GM18498 (cell line): ENCODE measurements around the gene DOCK7.
"Not testable (repeated sequence)": the region's sequence is repeated elsewhere in the genome, so short reads cannot be mapped to it uniquely, and the experiment has no call there.

Experiments
- ATAC-seq: cut with Tn5 transposase; IDR thresholded peaks from one replicate; pipeline ENCODE4 v1.9.1; 2021; ENCODE audit warnings: mild to moderate bottlenecking, moderate library complexity; ENCODE audit not compliant: unreplicated experiment

Gene DOCK7

DNA sequence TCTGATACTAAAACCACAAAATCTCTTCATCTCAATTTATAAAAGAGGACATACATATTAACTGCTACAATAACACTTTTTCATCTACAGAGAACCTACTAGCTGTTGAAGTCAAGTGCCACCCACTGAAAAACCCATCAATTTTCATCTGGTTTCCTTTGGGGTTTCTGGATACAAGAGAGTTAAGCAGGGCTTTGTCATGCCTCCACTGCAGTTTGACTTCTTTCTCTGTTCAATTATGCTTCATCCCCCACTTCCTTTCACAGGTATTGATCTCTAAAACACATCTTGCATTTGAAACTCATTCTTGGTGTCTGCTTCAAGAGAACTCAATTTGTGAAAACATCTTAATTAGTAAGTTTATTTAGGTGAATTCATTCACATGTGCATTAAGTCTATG lies 151.3 kb downstream of the DOCK7 start:
- ATAC-seq = no peak

DNA sequence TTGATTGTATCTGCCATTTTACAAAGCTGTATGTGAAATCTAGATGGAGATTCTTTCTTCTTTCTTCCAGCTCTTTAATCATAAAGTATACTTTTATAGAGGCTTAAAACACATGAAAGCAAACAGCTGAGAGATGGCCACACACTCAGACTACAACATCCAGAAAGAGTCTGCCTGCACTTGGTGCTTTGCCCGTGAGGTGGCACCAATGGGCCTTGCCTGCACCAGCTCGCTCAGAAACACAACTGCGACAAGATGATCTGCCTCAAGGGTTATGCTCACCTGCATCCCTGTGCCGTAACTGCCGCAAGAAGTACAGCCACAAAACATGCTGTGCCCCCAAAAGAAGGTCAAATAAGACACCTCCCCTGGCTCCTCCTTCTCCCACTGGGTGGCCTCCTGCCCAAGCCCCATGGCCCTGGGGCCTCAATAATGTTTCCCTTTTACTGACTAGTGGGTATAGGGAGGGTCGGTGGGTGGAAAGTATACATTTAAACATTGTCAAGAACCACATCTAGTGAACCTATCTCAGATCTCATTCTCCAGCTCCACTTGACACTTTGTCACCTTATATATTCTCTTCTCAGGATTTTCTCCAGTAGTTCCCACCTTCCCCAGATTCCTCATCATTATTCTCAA lies 157.6 kb downstream of the DOCK7 start:
- ATAC-seq = no peak

GRCh38 chr1:62529227-62529626 lies 159.0 kb downstream of the DOCK7 start:
- ATAC-seq = no peak

DNA sequence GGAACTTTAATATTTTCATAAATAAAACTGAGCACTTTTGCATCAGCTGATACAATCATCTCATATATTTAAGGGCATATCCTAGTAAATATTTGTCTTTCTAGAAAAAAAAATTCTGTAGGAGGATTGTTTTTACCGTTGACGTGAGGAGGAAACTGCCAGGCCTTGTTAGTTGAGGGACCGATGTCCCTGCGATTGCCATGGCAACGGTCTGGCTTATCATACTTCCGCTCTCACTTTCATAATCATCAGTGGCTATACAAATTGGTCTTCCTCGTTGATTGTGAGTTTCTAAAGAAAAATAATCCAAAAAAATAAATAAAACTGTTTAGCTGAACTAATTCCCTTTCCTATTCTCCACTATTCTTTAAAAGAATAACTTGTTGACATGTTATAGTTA lies 160.2 kb downstream of the DOCK7 start:
- peak; percentile 82 for ATAC-seq

DNA sequence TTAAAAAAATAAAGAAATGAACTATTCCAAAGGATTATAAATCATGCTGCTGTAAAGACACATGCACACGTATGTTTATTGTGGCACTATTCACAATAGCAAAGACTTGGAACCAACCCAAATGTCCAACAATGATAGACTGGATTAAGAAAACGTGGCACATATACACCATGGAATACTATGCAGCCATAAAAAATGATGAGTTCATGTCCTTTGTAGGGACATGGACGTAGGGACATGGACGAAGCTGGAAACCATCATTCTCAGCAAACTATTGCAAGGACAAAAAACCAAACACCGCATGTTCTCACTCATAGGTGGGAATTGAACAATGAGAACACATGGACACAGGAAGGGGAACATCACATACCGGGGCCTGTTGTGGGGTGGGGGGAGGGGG lies 160.8 kb downstream of the DOCK7 start:
- not testable (repeated sequence) for ATAC-seq

DNA sequence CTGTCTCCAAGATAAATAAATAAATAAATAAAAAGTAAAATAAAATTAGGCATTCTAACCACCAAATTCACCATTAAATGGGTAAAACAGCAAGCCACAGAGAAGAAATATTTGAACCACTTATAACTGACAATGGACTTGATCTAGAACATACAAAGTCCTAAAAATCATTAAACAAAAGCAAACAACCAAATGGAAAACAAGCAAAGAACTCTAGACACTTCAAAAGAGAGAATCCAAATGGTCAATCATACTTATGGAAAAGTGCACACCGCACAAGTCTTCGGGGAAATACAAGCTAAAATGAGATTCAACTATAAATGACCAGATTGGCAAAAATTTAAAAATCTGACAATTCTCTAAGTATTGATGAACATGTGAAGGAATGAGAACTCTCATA lies 164.3 kb downstream of the DOCK7 start:
- ATAC-seq = no peak

GRCh38 chr1:62516600-62516999 lies 171.6 kb downstream of the DOCK7 start:
- ATAC-seq = no peak

GRCh38 chr1:62514746-62515423 lies 173.3 kb downstream of the DOCK7 start:
- ATAC-seq = no peak

DNA sequence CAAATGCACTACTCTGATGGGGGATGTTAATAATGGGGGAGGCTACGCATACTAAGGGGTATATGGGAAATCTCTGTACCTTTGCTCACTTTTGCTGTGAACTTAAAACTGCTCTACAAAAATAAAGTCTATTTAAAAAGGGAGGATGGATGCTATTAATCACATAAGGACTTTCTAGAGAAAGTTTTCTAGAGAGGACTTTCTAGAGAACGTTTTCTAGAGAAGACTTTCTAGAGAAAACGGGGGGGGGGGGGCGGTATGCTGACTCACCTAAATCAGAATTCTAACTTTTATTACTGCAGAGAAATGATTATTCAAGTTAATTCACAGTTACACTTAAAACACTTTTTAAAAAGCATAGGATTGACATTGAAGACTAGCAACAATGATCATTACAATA lies 175.2 kb downstream of the DOCK7 start:
- ATAC-seq = no peak

DNA sequence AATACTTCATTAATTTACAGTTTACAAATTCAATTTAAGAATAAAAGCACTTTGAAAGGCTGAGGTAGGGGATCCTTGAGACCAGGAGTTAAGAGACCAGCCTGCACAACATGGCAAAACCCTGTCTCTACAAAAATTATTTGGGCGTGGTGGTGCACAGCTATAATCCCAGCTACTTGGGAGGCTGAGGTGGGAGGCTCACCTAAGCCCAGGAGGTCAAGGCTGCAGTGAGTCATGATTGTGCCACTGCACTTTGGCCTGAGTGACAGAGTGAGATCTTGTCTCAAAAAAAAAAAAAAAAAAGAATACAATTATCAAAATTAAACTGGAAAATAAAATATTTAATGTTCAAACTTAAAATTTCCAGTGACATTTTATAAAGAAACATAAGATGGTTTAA lies 179.2 kb downstream of the DOCK7 start:
- ATAC-seq = no peak

DNA sequence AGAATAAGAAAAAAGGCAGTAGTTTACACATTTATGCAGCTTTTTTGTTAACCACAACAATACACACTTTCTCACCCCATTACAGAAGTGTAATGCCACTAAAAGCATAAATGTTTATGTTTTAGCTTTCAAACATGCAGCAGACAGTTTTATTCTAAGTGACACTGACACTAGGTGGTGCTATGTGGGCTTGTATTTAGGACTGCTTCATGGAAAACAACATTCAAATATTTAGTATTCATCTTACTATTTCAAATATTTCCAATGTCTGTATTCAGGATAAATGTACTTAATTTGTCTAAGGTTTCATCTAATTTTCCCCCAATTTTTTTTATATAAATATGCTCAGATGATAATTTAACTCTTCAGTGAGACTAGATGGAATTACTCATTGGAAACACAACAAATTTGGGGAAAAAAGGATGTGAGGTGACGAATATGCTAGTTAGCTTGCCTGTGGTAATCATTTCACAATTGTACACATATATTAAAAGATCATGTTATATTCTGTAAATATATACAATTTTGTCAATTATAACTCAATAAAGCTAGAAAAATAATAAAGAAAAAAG lies 179.9 kb downstream of the DOCK7 start:
- no peak for ATAC-seq

- ATAC-seq = no peak
These were observed 188.0 kb downstream of the DOCK7 start for GRCh38 chr1:62500210-62500609.

- ATAC-seq = no peak
These were observed 194.0 kb downstream of the DOCK7 start for GRCh38 chr1:62494137-62494536.

- no peak for ATAC-seq
These were observed 194.5 kb downstream of the DOCK7 start for GRCh38 chr1:62493656-62494055.

DNA sequence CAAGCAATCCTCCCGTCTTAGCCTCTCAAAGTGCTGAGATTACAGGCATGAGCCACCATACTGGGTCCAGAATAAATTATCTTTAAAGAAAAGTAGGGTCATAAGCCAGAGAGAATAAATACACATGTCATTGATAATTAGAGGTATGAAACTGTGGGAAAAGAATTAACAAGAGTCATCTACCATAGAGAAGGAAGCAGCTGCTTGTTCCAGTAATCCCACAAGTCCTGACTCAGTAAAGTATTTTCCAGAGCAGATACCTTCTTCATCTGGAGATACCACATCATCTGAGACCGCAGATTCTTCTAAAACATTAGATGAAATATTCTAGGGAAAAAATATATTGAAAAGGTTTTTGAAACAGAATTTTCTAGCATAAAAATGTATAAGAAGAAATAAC lies 195.7 kb downstream of the DOCK7 start:
- no peak for ATAC-seq

- ATAC-seq = no peak
These were observed 200.2 kb downstream of the DOCK7 start for GRCh38 chr1:62487956-62488355.

GRCh38 chr1:62484824-62485468 lies 203.2 kb downstream of the DOCK7 start:
- ATAC-seq = peak; percentile 56

GRCh38 chr1:62481681-62482080 lies 206.5 kb downstream of the DOCK7 start:
- no peak for ATAC-seq

DNA sequence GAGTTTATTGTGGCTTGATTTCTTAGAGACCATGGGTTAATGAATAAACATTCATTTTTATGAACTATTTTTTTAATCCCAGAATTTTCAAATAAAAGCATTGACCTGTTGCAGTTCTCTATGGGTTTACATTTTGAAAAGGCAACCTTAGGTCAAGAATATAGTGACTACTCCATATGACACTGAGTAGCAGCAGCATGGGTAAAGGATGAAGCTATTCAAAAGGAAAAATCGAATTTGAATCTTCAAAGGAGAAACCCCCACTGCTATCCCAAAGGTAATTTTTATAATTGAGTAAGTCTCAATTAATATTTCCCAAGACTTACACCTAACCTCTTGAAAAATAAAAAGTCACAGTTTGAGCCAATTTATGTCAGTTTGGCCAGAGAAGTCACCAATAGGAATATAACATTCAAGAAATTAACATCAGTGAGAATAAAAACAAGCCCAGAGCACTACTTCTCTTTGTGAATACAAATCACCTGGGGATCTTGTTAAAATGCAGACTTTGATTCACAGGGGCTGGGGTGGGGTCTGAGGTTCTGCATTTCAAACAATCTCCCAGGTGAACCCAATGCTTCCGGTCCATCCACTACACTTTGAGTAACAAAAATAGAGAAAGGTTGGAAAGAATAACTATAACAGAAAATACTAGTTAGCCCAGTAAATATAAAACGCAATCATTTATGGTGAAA lies 211.5 kb downstream of the DOCK7 start:
- no peak for ATAC-seq

DNA sequence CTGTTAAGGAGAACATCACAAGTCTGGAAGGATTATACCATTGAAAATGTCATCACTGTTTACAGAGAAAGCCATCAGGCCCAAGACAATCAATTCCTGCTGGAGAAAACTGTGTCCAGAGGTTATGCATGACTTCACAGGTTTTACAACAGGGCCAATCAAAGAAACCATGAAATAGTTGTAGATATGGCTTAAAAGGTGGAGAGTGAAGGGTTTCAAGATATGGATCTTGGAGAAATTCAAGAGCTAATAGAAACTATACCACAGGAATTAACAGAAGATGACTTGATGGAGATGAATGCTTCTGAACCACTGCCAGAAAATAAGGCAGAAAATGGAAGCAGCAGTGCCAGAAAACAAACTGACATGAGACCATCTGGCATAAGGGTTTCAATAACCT lies 221.1 kb downstream of the DOCK7 start:
- no peak for ATAC-seq

DNA sequence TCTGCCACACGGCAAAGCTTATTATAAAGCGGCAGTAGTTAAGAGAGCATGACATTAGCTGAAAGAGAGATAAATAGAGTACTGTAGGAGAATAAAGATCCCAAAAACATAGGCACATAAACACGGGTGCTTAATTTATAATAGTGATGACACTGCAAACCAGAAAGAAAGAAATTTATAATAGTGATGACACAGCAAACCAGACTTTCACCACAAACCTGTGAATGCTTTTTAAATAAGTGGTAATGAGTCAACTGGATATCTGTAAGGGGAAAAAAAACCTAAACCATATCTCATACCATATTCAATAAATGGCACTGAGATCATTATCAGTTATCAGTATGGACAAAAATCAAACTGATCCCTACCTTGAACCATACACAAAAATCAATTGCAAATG lies 225.8 kb downstream of the DOCK7 start:
- ATAC-seq = no peak
